Activated T-helper 1 cell treated with Interleukin-2 at 50 U/mL for 16 hours (primary cell): ENCODE measurements around the gene ERC1.
"Not testable (repeated sequence)": the region's sequence is repeated elsewhere in the genome, so short reads cannot be mapped to it uniquely, and the experiment has no call there.

Experiments
- DNase-seq: peaks from one replicate; pipeline ENCODE4 v3.0.0-alpha.2; 2020; ENCODE audit warnings: low read depth

ERC1 gene

DNA sequence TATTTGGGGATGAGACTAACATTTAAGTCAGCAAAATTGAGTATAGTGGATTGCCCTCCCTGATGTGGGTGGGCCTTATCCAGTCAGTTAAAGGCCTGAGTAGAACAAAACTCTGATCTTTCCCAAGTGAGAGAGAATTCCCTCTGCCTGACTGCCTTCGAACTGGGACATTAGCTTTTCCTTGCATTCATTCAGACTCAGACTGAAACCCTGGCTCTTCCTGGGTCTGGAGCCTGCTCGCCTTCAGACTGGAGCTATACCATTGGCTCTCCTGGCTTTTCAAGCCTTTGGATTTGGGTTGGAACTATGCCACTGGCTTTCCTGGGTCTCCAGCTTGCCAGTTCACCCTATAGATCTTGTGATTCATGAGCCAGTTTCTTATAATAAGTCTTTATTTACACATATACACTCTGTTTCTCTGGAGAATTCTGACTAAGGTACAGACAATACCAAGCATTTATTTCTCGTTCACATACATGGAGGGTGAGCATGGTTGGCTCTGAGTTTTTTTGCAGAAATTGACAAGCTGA, 296.5 kb downstream of the ERC1 start:
- DNase-seq: no peak

- DNase-seq: no peak
Observed at GRCh38 chr12:1288333-1288732, 297.3 kb downstream of the ERC1 start.

GRCh38 chr12:1289371-1290155, 298.5 kb downstream of the ERC1 start:
- DNase-seq: no peak

- no peak for DNase-seq
Observed at GRCh38 chr12:1290716-1291115, 299.7 kb downstream of the ERC1 start.

GRCh38 chr12:1291601-1292332, 300.7 kb downstream of the ERC1 start:
- DNase-seq: no peak

DNA sequence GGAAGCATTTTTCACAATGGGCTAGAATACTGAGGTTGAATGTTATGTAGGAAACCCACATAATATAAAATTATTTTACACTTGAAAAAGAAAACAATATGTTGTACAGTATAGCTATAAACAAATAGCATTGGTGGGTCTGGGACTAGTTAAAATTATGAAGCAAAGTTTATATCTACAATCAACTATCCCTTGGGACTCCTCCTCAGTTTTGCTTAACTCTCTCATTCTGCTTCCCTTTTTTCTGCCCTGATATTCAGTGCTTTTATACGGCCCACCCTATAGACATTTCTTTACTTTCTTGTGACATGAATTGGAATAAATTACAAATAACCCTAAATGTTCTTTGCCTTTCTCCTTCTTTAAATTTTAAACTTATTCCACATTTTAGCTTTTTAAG, 302.9 kb downstream of the ERC1 start:
- no peak for DNase-seq

- DNase-seq: no peak
Observed at GRCh38 chr12:1297206-1297605, 306.2 kb downstream of the ERC1 start.

GRCh38 chr12:1297639-1298175, 306.7 kb downstream of the ERC1 start:
- DNase-seq: no peak

DNA sequence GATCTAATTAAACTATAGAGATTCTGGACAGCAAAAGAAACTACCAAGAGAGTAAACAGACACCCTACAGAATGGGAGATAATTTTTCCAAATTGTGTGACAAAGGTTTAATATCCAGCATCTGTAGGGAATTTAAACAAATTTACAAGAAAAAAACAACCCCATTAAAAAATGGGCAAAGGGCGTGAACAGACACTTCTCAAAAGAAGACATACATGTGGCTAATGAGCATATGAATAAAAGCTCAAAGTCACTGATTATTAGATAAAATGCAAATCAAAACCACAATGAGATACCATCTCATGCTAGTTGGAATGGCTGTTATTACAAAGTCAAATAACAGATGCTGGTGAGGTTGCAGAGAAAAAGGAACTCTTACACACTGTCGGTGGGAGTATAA, 309.4 kb downstream of the ERC1 start:
- DNase-seq: no peak

DNA sequence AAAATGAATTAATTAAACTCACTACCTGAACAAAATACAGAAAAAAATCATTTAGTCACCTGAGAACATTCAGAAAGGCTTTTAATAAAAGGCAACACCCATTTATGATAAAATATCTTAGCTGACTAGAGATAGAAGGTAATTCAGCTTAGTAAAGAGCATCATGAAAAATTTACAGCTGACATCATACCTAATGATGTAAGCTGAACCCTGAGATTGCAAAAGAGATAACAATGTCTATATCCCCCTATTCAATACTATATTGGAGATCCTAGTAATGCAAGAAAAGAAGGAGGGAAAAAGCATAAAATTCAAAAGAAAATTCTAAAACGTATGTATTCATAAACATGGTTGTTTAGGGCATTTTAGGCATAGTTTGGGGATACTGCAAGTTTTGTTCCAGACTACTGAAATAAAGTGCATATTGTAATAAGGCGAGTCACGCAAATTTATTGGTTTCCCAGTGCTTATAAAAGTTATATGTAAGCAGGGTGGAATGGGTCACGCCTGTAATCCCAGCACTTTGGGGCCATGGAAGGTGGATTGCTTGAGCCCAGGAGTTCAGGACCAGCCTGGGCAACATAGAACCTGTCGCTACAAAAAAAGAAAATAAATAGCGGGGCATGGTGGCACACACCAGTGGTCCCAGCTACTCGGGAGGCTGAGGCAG, 311.3 kb downstream of the ERC1 start:
- no peak for DNase-seq

DNA sequence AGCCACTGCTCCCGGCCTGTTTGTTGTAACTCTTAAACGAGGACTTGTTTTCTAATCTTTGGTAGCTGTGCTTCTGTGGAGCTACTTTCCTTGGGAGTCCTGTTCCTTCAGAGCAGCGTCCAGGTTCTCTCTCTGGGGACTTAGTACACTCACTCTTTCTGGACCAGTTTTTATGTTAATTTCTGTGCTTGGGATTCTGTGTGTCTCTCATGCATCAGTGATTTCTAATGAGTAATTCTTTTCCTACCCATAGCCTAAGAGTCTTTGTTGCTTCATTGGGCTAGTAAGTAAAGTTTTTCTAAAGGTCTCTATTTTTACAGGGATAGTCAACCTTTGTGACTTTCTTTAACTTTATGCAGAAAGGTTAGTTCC, 314.0 kb downstream of the ERC1 start:
- DNase-seq: no peak

DNA sequence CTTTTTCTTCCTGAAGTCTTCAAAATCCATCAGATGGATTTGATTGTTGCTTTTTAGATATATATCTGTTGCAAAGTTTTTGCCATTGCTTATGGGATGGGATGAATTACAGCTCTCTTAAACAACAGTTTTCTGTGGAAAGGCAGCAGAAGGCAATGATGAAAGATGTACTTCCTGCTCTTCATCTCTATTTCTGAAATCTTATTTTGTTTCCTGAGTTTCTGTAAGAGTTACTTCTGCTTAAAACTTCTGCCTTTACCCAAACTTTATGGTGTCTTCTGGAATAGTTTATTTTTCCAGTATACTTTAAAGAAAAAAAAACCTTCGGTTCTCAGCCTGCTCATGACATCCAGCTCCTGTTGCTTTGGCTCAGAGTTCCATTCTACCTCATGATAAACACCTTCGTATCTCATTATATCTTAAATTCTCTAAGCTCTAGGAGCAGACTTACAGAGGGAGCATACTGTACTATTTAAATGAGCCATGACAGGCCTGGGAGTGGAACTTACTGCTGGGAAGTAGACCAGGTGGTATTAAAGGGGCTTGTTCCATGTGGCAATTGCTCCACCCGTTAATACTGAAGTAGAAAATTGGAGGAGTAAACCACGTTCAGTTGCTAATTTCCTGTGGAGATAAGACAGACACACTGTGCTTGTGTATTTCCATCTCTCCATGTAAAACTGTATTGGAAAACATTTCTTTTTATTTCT, 314.9 kb downstream of the ERC1 start:
- DNase-seq: no peak

- DNase-seq: no peak
Observed at GRCh38 chr12:1306817-1307216, 315.8 kb downstream of the ERC1 start.

- DNase-seq: no peak
Observed at GRCh38 chr12:1307796-1308195, 316.8 kb downstream of the ERC1 start.

DNA sequence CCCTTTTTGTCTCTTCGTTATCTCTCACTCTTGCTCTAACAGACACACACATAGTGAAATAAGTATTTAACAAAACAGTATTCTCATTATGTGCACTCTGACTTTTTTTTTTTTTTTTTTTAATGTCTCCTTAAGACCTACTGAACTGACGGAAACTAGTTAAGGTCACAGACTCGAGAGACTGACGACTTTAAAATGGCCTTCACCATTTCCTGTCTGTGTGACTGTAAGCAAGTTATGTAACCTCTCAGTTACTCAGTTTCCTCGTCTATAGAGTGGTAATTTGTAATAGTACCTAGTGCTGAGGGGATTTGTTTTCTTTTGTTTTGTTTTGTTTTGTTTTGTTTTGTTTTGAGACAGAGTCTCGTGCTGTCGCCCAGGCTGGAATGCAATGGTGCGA, 318.6 kb downstream of the ERC1 start:
- no peak for DNase-seq

DNA sequence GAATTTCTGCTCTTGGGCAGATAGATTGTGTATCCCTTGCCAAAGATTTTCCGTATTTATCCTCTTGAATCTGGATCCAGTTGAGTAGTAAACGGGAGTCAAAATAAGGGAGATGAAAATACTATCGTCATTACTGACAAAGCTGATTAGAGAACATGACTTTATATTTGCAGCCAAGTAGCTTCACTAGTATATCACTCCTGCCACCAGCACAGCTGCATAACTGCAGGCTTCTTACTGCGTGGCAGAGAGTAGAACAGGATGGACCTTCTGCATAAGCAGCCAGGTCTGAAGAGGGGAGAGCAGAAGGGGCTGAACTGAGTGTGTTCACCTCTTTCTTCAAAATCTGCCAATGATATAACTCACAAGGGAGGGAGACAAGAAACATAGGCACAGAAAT, 319.6 kb downstream of the ERC1 start:
- DNase-seq: no peak

- no peak for DNase-seq
Observed at GRCh38 chr12:1311145-1311544, 320.1 kb downstream of the ERC1 start.

DNA sequence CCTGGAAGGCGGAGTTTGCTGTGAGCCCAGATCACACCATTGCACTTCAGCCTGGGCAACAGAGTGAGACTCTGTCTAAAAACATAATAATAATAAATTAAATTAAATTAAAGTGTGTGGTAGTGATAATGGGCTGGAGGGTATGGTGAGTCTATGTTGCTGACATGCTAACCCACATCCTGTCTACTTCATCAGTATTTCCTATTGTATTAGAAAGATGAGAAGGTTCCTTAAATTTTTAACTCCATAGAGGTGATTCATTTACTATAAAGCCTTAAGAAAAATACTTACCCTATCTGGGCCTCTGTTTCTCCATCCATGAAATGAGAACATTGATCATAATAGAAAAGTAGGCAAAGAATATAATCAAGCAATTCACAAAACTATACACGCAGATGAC, 322.9 kb downstream of the ERC1 start:
- no peak for DNase-seq

DNA sequence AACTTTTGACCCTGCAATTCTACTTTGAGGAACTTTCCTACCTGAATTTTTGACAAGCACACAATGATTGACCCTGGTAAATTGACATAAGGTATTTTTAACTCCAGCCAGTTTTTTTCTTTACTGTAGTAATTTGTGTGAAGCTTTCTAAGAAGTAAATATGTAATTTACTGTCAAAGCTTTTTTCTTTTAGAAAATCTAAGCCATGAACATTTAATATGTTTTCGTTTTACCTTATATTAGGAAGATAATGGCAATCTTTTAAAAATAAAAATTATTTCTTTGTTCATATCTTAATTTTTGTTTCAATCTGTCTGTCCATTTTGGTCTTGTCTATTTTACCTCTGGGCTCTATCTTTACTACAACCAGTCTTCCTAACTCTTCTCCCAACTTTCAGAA, 323.5 kb downstream of the ERC1 start:
- DNase-seq: no peak

- not testable (repeated sequence) for DNase-seq
Observed at GRCh38 chr12:1316991-1317390, 326.0 kb downstream of the ERC1 start.

- DNase-seq: no peak
Observed at GRCh38 chr12:1318327-1319031, 327.5 kb downstream of the ERC1 start.
